ENCODE data around the gene TMEM187. TPM values are rescaled to one million over a fixed set of nuclear protein-coding genes. Genes with fewer than 3 reads are reported as not detected.
A peak's percentile ranks its signal among the peaks of the same experiment; 100 is the strongest.

Gene TMEM187
- total and polyA plus RNA-seq, 4 donors = 1.8 to 11.4 (median 5.9) TPM

GRCh38 chrX:153953342-153953830, 19.2 kb upstream of the TMEM187 start:
- ATAC-seq (ENCODE audit: insufficient read depth, low FRiP score) = peak; percentile 68

GRCh38 chrX:153953892-153954557, 18.5 kb upstream of the TMEM187 start:
- ATAC-seq (ENCODE audit: insufficient read depth, low FRiP score) (no peak), DNase-seq (no peak)
- Histone ChIP-seq H3K4me3 (no peak overlapping the region), H3K9me3 (ENCODE audit: control insufficient read depth in 4 of 4, insufficient read depth in 3 of 4, low read length in 3 of 4) (peaks cover 0 to 2% (median 0%) of the 10 kb centered on the region in 4 donors), H3K9ac (ENCODE audit: insufficient read depth in 1 of 2, low read length in 2 of 2) (no peak overlapping the region), H3K36me3 (ENCODE audit: control insufficient read depth in 4 of 4, insufficient read depth in 4 of 4, low read length in 4 of 4) (peaks cover 16 to 86% (median 45%) of the 10 kb centered on the region in 4 donors), H3K27ac (ENCODE audit: low read depth in 1 of 2, low read length in 1 of 2) (no peak overlapping the region), H3K27me3 (ENCODE audit: control insufficient read depth in 3 of 3, insufficient read depth in 3 of 3, low read length in 2 of 3) (no peaks in the 10 kb centered on the region), H3K4me1 (ENCODE audit: control insufficient read depth in 5 of 5, insufficient read depth in 5 of 5, low read length in 5 of 5) (peaks cover 0 to 8% (median 3%) of the 10 kb centered on the region in 5 donors)
- WGBS, 2 donors = 78 to 89% methylated on average over 25 to 33 of the region's 33 CpGs
- no peak for TF ChIP-seq CTCF (IDR thresholded peaks at IDR 0.05; ENCODE audit: control extremely low read depth, extremely low read depth)

More at GRCh38 chrX:153953342-153953830, 19.2 kb upstream of the TMEM187 start:
- H3K4me1 ChIP-seq (ENCODE audit: control insufficient read depth in 5 of 5, insufficient read depth in 5 of 5, low read length in 5 of 5) = peaks cover 0 to 8% (median 3%) of the 10 kb centered on the region in 5 donors
- H3K27me3 ChIP-seq (ENCODE audit: control insufficient read depth in 3 of 3, insufficient read depth in 3 of 3, low read length in 2 of 3) = no peaks in the 10 kb centered on the region
- H3K4me3 ChIP-seq = no peak overlapping the region
- H3K36me3 ChIP-seq (ENCODE audit: control insufficient read depth in 4 of 4, insufficient read depth in 4 of 4, low read length in 4 of 4) = peaks cover 16 to 81% (median 41%) of the 10 kb centered on the region in 4 donors
- H3K9me3 ChIP-seq (ENCODE audit: control insufficient read depth in 4 of 4, insufficient read depth in 3 of 4, low read length in 3 of 4) = peaks cover 0 to 2% (median 0%) of the 10 kb centered on the region in 4 donors
- H3K9ac ChIP-seq (ENCODE audit: insufficient read depth in 1 of 2, low read length in 2 of 2) = no peak overlapping the region
- peak overlapping the region in 1 of 2 donors; percentile 24 for H3K27ac ChIP-seq (ENCODE audit: low read depth in 1 of 2, low read length in 1 of 2)
- WGBS, 2 donors = 19 to 35% methylated on average over 22 to 33 of the region's 33 CpGs
- peak; percentile 94 for TF ChIP-seq CTCF (IDR thresholded peaks at IDR 0.05; ENCODE audit: control extremely low read depth, extremely low read depth)
- peak; percentile 65 to 81 (median 73) for DNase-seq

- H3K4me1 ChIP-seq (ENCODE audit: control insufficient read depth in 5 of 5, insufficient read depth in 5 of 5, low read length in 5 of 5) = peaks cover 0 to 4% (median 2%) of the 10 kb centered on the region in 5 donors
- WGBS, 2 donors = 96% methylated on average over 12 to 44 of the region's 44 CpGs
- no peak for DNase-seq
- no peaks in the 10 kb centered on the region for H3K27me3 ChIP-seq (ENCODE audit: control insufficient read depth in 3 of 3, insufficient read depth in 3 of 3, low read length in 2 of 3)
- peaks cover 20 to 89% (median 46%) of the 10 kb centered on the region in 4 donors for H3K36me3 ChIP-seq (ENCODE audit: control insufficient read depth in 4 of 4, insufficient read depth in 4 of 4, low read length in 4 of 4)
- ATAC-seq (ENCODE audit: insufficient read depth, low FRiP score) = no peak
- H3K9ac ChIP-seq (ENCODE audit: insufficient read depth in 1 of 2, low read length in 2 of 2) = no peak overlapping the region
- no peak for TF ChIP-seq CTCF (IDR thresholded peaks at IDR 0.05; ENCODE audit: control extremely low read depth, extremely low read depth)
- H3K27ac ChIP-seq (ENCODE audit: low read depth in 1 of 2, low read length in 1 of 2) = no peak overlapping the region
- H3K4me3 ChIP-seq = no peak overlapping the region
- H3K9me3 ChIP-seq (ENCODE audit: control insufficient read depth in 4 of 4, insufficient read depth in 3 of 4, low read length in 3 of 4) = peaks cover 0 to 2% (median 0%) of the 10 kb centered on the region in 4 donors
These were observed 17.9 kb upstream of the TMEM187 start for GRCh38 chrX:153954558-153955227.

Measured in lung (tissue), 12 donors.